Measurements from ENCODE around the gene PMEL. TPM values are rescaled to one million over a fixed set of nuclear protein-coding genes. Genes with fewer than 3 reads are reported as not detected.

Gene PMEL
- total and polyA plus RNA-seq, 2 donors (not counting 1 experiment from before 2014, with no cell fraction given) = 0.32 to 0.46 TPM

GRCh38 chr12:55929306-55929791 lies 36.5 kb downstream of the PMEL start:
- Histone ChIP-seq H2AFZ (ENCODE audit: insufficient read depth, low read depth, low read length, poor library complexity, severe bottlenecking) (peak overlapping the region; percentile 24), H3K36me3 (replicated peaks in 1 of 2; ENCODE audit: control extremely low read depth in 1 of 2, control insufficient read depth in 1 of 2, extremely low read depth in 1 of 2, insufficient read depth in 2 of 2, low read length in 1 of 2) (peaks cover 0 to 7% of the 10 kb centered on the region in 2 experiments), H3K27ac (ENCODE audit: low read length in 2 of 2) (peak overlapping the region; percentile 67 to 92), H4K20me1 (ENCODE audit: control insufficient read depth, insufficient read depth, low read length, poor library complexity, severe bottlenecking) (peaks cover 5% of the 10 kb centered on the region), H3K9ac (ENCODE audit: low read length) (peak overlapping the region; percentile 98), H3K79me2 (ENCODE audit: control insufficient read depth, insufficient read depth, low read length) (peaks cover 50% of the 10 kb centered on the region), H3K4me3 (ENCODE audit: control extremely low read depth in 1 of 5, extremely low read depth in 1 of 5, insufficient read depth in 1 of 5, low read depth in 2 of 5, low read length in 4 of 5) (peak overlapping the region in 4 of 5 experiments; percentile 28 to 98 (median 40)), H3K9me3 (ENCODE audit: control extremely low read depth in 1 of 3, control insufficient read depth in 2 of 3, insufficient read depth in 1 of 3, low read length in 2 of 3) (no peaks in the 10 kb centered on the region), H3K4me1 (ENCODE audit: control insufficient read depth in 2 of 2, insufficient read depth in 2 of 2, low read length in 2 of 2) (peaks cover 51 to 64% of the 10 kb centered on the region in 2 donors), H3K4me2 (replicated peaks; ENCODE audit: low read depth, low read length, poor library complexity, severe bottlenecking) (peak overlapping the region; percentile 88), H3K27me3 (replicated peaks in 1 of 4; ENCODE audit: control extremely low read depth in 1 of 4, control insufficient read depth in 3 of 4, insufficient read depth in 4 of 4, low read length in 3 of 4) (no peaks in the 10 kb centered on the region)
- CTCF ChIA-PET = interaction anchor here (0.9 to 10.3 kb wide), 5 partner anchors 12 to 190 kb away, joined by 4 to 155 read pairs (median 6); partner anchors contain the start of genes DNAJC14, ORMDL2, RAB5B and SARNP
- Mint-ChIP-seq H3K9me3 (ENCODE audit: insufficient read depth) (no peaks in the 10 kb centered on the region), H3K4me1 (peaks cover 67% of the 10 kb centered on the region), H3K27ac (peak overlapping the region; percentile 95), H3K4me3 (peak overlapping the region; percentile 94), H3K27me3 (no peaks in the 10 kb centered on the region)
- intact Hi-C loops (cut with micrococcal nuclease) = loop anchor here (5.0 to 10.0 kb wide), 4 partner anchors 188 to 758 kb away; partner anchors contain the start of genes PTGES3, RPL41 and ZC3H10
- peak; percentile 50 for ATAC-seq (ENCODE audit: low read depth)
- TF ChIP-seq CTCF (IDR thresholded peaks at IDR 0.05) = no peak
- TF ChIP-seq EZH2 (IDR thresholded peaks at IDR 0.05; ENCODE audit: borderline replicate concordance, insufficient read depth, low read depth, low read length, poor library complexity, severe bottlenecking) = no peak
- 0% methylated on average over 5 of the region's 8 CpGs for WGBS (ENCODE audit: insufficient coverage)
- DNase-seq = peak; percentile 86
- POLR2A ChIA-PET = interaction anchor here (0.7 to 3.6 kb wide), 5 partner anchors 11 to 111 kb away, joined by 3 to 25 read pairs (median 5); partner anchors contain the start of genes DNAJC14, ORMDL2 and RAB5B
